ACC112 (cell line): ENCODE results near the gene ANKRD16.

ENCODE experiments used
- H2AFZ ChIP-seq: fragments of 200-600 bp; sonication (generic); one replicate; pipeline ENCODE4 v1.6.0; 2017; ENCODE audit warnings: antibody characterized with exemption, low read length; ENCODE audit not compliant: unreplicated experiment
- H3K27ac ChIP-seq: fragments of 200-600 bp; sonication (generic); 2 replicates; pipeline ENCODE4 v1.5.1; 2014; ENCODE audit warnings: low read depth, mild to moderate bottlenecking, antibody characterized with exemption, low read length, moderate library complexity
- H3K27me3 ChIP-seq: fragments of 200-600 bp; sonication (generic); 2 replicates; pipeline ENCODE4 v1.6.1; 2014; ENCODE audit warnings: mild to moderate bottlenecking, antibody characterized with exemption, low read length, moderate library complexity, mixed read lengths; ENCODE audit not compliant: insufficient read depth
- H3K36me3 ChIP-seq: fragments of 200-600 bp; sonication (generic); 2 replicates; pipeline ENCODE4 v1.6.1; 2016; ENCODE audit warnings: mild to moderate bottlenecking, antibody characterized with exemption, low read length, moderate library complexity, mixed read lengths; ENCODE audit not compliant: insufficient read depth
- H3K4me1 ChIP-seq: fragments of 200-600 bp; sonication (generic); one replicate; pipeline ENCODE4 v1.6.1; 2016; ENCODE audit warnings: low read length, mixed read lengths; ENCODE audit not compliant: insufficient read depth, unreplicated experiment, control insufficient read depth
- H3K4me3 ChIP-seq: fragments of 200-600 bp; sonication (generic); 2 replicates; pipeline ENCODE4 v1.5.1; 2014; ENCODE audit warnings: mild to moderate bottlenecking, low read depth, low read length
- H3K79me2 ChIP-seq: fragments of 200-600 bp; sonication (generic); one replicate; pipeline ENCODE4 v1.6.0; 2016; ENCODE audit warnings: low read length; ENCODE audit not compliant: control insufficient read depth, unreplicated experiment, insufficient read depth

The ANKRD16 gene

GRCh38 chr10:5903563-5903962, 13.9 kb upstream of the ANKRD16 start:
- Histone ChIP-seq H3K4me3 (no peak overlapping the region), H3K27me3 (no peaks in the 10 kb centered on the region), H3K27ac (no peak overlapping the region), H2AFZ (no peak overlapping the region), H3K79me2 (peaks cover 27% of the 10 kb centered on the region), H3K4me1 (no peaks in the 10 kb centered on the region), H3K36me3 (peaks cover 8% of the 10 kb centered on the region)

- Histone ChIP-seq H3K4me3 (no peak overlapping the region), H3K27me3 (no peaks in the 10 kb centered on the region), H3K27ac (no peak overlapping the region), H3K4me1 (no peaks in the 10 kb centered on the region), H2AFZ (no peak overlapping the region), H3K79me2 (peaks cover 33% of the 10 kb centered on the region), H3K36me3 (peaks cover 8% of the 10 kb centered on the region)
These were observed 13.0 kb upstream of the ANKRD16 start for GRCh38 chr10:5902511-5903274.

- no peak overlapping the region for H3K4me3 ChIP-seq
- no peaks in the 10 kb centered on the region for H3K4me1 ChIP-seq
- H3K36me3 ChIP-seq: peaks cover 12% of the 10 kb centered on the region
- no peaks in the 10 kb centered on the region for H3K27me3 ChIP-seq
- no peak overlapping the region for H3K27ac ChIP-seq
- H2AFZ ChIP-seq: no peak overlapping the region
- peaks cover 32% of the 10 kb centered on the region for H3K79me2 ChIP-seq
These were observed 10.6 kb upstream of the ANKRD16 start for GRCh38 chr10:5900247-5900646.

DNA sequence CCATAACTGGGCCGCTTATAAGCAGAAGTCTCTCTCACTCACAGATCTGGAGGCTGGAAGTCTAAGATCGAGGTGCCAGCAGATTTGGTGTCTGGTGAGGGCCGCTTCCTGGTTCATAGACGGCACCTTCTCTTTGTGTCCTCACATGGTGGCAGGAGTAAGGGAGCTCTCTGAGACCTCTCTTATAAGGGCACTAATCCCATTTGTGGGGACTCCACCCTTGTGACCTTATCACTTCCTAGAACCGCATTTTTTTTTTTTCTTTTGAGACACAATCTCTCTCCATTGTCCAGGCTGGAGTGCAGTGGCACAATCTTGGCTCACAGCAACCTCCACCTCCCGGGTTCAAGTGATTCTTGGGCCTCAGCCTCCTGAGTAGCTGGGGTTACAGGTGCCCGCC, 8.5 kb upstream of the ANKRD16 start:
- peaks cover 42% of the 10 kb centered on the region for H3K79me2 ChIP-seq
- no peak overlapping the region for H3K4me3 ChIP-seq
- H3K27ac ChIP-seq: no peak overlapping the region
- H3K36me3 ChIP-seq: peaks cover 29% of the 10 kb centered on the region
- H2AFZ ChIP-seq: no peak overlapping the region
- H3K27me3 ChIP-seq: no peaks in the 10 kb centered on the region
- H3K4me1 ChIP-seq: no peaks in the 10 kb centered on the region

- Histone ChIP-seq H3K4me3 (no peak overlapping the region), H3K27ac (no peak overlapping the region), H2AFZ (no peak overlapping the region), H3K36me3 (peaks cover 32% of the 10 kb centered on the region), H3K27me3 (no peaks in the 10 kb centered on the region), H3K4me1 (no peaks in the 10 kb centered on the region), H3K79me2 (peaks cover 49% of the 10 kb centered on the region)
These were observed 7.8 kb upstream of the ANKRD16 start for GRCh38 chr10:5897504-5897903.

DNA sequence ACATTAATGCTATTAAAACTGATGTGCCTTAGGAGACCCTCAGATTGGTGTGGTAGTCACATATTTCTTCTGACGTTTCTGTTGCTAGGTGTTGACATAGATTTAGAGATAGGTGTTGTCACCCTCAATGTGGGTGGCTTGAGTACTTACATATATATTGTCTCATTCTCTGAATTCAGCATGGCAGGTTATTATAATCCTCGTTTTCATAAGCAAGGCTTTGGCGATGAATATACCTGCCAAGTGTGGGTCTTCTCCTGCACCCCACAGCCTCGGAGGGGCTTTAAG, 7.3 kb upstream of the ANKRD16 start:
- H3K27me3 ChIP-seq: no peaks in the 10 kb centered on the region
- no peak overlapping the region for H3K27ac ChIP-seq
- no peaks in the 10 kb centered on the region for H3K4me1 ChIP-seq
- no peak overlapping the region for H2AFZ ChIP-seq
- peaks cover 36% of the 10 kb centered on the region for H3K36me3 ChIP-seq
- H3K79me2 ChIP-seq: peaks cover 53% of the 10 kb centered on the region
- H3K4me3 ChIP-seq: no peak overlapping the region

DNA sequence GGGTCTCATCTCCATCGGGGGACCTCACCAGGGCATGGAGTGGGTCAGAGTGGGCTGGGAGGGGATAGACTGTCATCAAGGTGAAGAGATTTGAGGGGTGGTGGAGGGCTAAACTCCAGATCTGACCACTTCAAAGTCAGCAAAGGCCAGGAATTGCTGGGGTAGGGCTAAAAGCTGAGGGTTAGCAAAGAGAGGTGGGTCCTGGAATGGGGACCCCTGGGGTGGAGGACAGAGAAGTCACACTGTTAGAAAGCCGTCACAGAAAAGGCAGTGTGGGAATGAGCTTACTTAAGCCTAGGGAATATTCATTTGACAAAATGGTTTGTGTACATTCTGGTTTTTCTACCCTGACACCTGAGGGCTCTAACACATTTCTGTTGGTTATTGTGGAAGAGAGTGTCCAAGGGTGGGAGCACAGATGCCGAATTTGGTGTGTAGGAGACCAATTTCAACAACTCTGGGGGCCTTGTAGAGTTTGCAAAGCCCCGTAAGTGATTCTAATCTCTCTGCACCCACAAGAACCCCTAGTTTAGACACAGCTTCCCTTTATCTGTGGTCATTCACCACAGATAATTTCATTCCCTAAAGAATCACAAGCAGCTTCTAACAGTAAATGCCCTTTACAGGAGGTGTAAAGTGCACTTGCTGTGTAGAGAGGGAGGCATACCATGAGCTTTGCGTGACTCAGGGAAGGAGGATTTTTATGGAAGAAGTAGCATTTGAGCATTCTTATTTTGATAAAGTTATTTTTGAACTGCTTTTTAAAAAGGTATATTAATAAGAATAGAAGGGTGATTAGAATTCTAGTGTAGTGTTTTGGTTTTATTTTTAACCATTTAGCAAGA, 6.7 kb upstream of the ANKRD16 start:
- Histone ChIP-seq H3K27ac (no peak overlapping the region), H3K4me3 (no peak overlapping the region), H2AFZ (no peak overlapping the region), H3K4me1 (no peaks in the 10 kb centered on the region), H3K36me3 (peaks cover 36% of the 10 kb centered on the region), H3K79me2 (peaks cover 53% of the 10 kb centered on the region), H3K27me3 (no peaks in the 10 kb centered on the region)

GRCh38 chr10:5895804-5896203, 6.1 kb upstream of the ANKRD16 start:
- H3K27ac ChIP-seq: no peak overlapping the region
- peaks cover 59% of the 10 kb centered on the region for H3K79me2 ChIP-seq
- no peak overlapping the region for H2AFZ ChIP-seq
- H3K4me1 ChIP-seq: peaks cover 6% of the 10 kb centered on the region
- peaks cover 36% of the 10 kb centered on the region for H3K36me3 ChIP-seq
- no peak overlapping the region for H3K4me3 ChIP-seq
- no peaks in the 10 kb centered on the region for H3K27me3 ChIP-seq

GRCh38 chr10:5895365-5895764, 5.7 kb upstream of the ANKRD16 start:
- no peak overlapping the region for H2AFZ ChIP-seq
- peaks cover 6% of the 10 kb centered on the region for H3K4me1 ChIP-seq
- peaks cover 62% of the 10 kb centered on the region for H3K79me2 ChIP-seq
- H3K4me3 ChIP-seq: no peak overlapping the region
- H3K36me3 ChIP-seq: peaks cover 36% of the 10 kb centered on the region
- H3K27me3 ChIP-seq: no peaks in the 10 kb centered on the region
- no peak overlapping the region for H3K27ac ChIP-seq

DNA sequence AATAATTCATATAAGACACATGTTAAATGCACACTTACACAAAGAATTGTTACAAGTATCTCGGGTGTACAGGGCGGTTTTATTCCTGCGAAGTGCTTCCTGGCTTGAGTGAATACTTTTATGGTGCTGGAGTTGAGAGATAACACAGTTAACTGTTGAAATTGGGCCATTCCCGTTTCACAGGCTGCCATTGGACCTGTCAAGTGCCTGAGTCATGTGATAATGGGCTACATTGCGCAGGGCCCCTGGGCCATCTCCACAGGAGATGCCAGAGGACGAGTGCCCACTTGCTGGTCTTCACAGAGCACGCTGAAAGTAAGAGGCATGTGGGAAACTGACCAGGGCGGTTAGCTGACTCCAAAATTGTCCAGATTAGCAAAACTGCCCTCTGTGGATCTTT, 5.2 kb upstream of the ANKRD16 start:
- H3K4me1 ChIP-seq: peaks cover 6% of the 10 kb centered on the region
- H3K36me3 ChIP-seq: peaks cover 36% of the 10 kb centered on the region
- no peak overlapping the region for H3K4me3 ChIP-seq
- no peak overlapping the region for H2AFZ ChIP-seq
- H3K27ac ChIP-seq: no peak overlapping the region
- H3K79me2 ChIP-seq: peaks cover 61% of the 10 kb centered on the region
- H3K27me3 ChIP-seq: no peaks in the 10 kb centered on the region

DNA sequence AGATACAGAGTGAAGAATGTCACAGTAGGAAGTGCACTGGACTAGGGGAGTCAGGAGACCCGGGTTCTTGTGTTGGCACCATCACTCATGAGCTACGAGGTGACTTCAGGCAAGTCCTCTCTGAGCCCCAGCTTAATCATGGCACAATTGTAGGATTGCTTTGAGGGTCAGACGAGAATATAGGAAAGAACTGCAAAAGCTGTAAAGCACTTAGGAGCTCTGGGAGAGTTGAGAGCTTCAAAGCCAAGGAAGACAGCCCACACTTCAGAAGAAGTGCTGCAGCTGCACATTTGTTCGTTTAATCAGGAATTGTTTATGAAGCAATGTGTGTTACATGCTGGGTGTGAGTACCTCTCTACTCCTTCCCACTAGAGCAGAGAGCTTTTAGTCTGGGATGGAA, 4.7 kb upstream of the ANKRD16 start:
- Histone ChIP-seq H3K79me2 (peaks cover 60% of the 10 kb centered on the region), H2AFZ (no peak overlapping the region), H3K27me3 (no peaks in the 10 kb centered on the region), H3K4me1 (peaks cover 6% of the 10 kb centered on the region), H3K27ac (no peak overlapping the region), H3K36me3 (peaks cover 36% of the 10 kb centered on the region), H3K4me3 (no peak overlapping the region)
